Right lobe of liver (tissue), 6 donors: Measurements from ENCODE around the gene RAET1L. TPM values are rescaled to one million over a fixed set of nuclear protein-coding genes. Genes with fewer than 3 reads are reported as not detected.

ENCODE experiments used
- ATAC-seq, 4 donors: fragments of 200-7000 bp; cut with Tn5 transposase; one replicate each; pipeline ENCODE4 v1.9.1; 2020; ENCODE audit warnings: mild to moderate bottlenecking in 4 of 4, moderate library complexity in 4 of 4
- DNase-seq, 3 donors: peaks; one replicate each; pipeline ENCODE4 v3.0.0-alpha.2; 2020
- H3K27ac ChIP-seq, 3 donors: fragments of 200-600 bp; one replicate each; pipeline ENCODE4 v1.8.0; 2022
- H3K27me3 ChIP-seq, 2 donors: fragments of 200-600 bp; one replicate each; pipeline ENCODE4 v1.8.0; 2022
- H3K36me3 ChIP-seq, 4 donors: fragments of 200-600 bp; sonication (generic) in 1 of 4; one replicate each; pipeline versions ENCODE4 v1.5.1 to v1.8.0; 2017 to 2022; ENCODE audit warnings: control low read depth in 1 of 4
- H3K4me1 ChIP-seq, 4 donors: fragments of 200-600 bp; sonication (generic) in 1 of 4; one replicate each; pipeline versions ENCODE4 v1.5.1 to v1.8.0; 2017 to 2022; ENCODE audit warnings: control low read depth in 1 of 4
- H3K4me3 ChIP-seq, 3 donors: fragments of 200-600 bp; one replicate each; pipeline ENCODE4 v1.8.0; 2022
- H3K9me3 ChIP-seq, 4 donors: fragments of 200-600 bp; sonication (generic) in 1 of 4; one replicate each; pipeline versions ENCODE4 v1.5.1 to v1.8.0; 2017 to 2022; ENCODE audit warnings: control low read depth in 1 of 4
- POLR2A ChIP-seq: fragments of 450-650 bp; IDR thresholded peaks from one replicate; pipeline ENCODE4 v1.6.1; 2017; ENCODE audit warnings: antibody characterized with exemption, mild to moderate bottlenecking
- WGBS: methylation state at CpG from one replicate; pipeline ENCODE4 v1.1.6; 2018; ENCODE audit warnings: low coverage, low lambda C conversion rate; ENCODE audit not compliant: insufficient coverage; ENCODE audit errors: missing lambda C conversion rate; 5-methylcytosine and 5-hydroxymethylcytosine counted together
- intact Hi-C, 2 donors: fragments of 100-400 bp; cut with DNase I; formaldehyde crosslinking; loops; one replicate each; pipeline versions ENCODE4 v1.11.2 to v1.14.1; 2022
- total RNA-seq, 6 experiments: library from RNA; depleted of rRNA in 2 of 6; stranded (reverse); fragments of >200 nt in 2 of 6; fragmentation: NEBNext Ultra II Directional in 3 of 6; extraction: Animal tissue kit (Norgen Biotek cat#: 25700) in 3 of 6; gene quantifications; one replicate each; pipeline versions ENCODE4 v1.1.0 to v1.2.4, GENCODE V29; 2016 to 2023
- TF ChIP-seq, protein P1 (sequence below), 4 donors: fragments of 200-600 bp in 3 of 4; fragments of 450-650 bp in 1 of 4; IDR thresholded peaks; one replicate each; pipeline versions ENCODE4 v1.5.1 to v1.8.0; 2016 to 2022; ENCODE audit warnings: antibody characterized with exemption in 4 of 4, mild to moderate bottlenecking in 2 of 4
- donor health status: DM: no; HTN: yes; CAD: no.
- donor health status: DM: no; HTN: no; CAD: no.
- donor health status: DM: no; HTN: no; CAD: no.
- donor health status: DM: no; HTN: yes; CAD: no.
- donor health status: DM: no; HTN: yes; CAD: no.

Gene RAET1L
- total RNA-seq, 6 experiments from 2014 or later, result not detected

DNA sequence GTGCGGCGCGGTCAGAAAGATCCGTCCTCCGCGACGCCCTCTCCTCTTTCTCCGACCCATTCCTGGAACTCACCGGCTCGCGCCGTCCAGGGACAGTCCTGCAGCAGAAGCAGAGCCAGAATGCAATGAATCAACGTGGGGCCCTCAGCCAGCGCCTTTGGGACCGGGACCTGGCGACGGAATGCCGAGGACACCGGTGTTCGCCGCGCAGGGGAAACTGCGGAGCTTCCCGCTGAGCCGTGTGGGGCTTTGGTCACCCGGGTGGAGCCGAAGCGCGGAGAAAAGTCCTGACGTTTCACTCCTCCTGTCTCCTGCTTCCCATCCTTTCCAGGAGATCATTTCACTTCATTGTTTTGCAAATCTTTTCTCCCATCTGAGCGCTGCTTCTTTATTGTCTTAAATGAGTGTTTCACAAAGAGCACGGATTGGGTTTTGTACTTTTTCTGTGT is 35.1 kb downstream of the RAET1L start:
- WGBS, result 4% methylated on average over 14 of the region's 32 CpGs
- peak in 1 of 4 donors; percentile 28 for ATAC-seq
- peaks cover 5 to 55% of the 10 kb centered on the region in 2 donors for H3K27me3 ChIP-seq

DNA sequence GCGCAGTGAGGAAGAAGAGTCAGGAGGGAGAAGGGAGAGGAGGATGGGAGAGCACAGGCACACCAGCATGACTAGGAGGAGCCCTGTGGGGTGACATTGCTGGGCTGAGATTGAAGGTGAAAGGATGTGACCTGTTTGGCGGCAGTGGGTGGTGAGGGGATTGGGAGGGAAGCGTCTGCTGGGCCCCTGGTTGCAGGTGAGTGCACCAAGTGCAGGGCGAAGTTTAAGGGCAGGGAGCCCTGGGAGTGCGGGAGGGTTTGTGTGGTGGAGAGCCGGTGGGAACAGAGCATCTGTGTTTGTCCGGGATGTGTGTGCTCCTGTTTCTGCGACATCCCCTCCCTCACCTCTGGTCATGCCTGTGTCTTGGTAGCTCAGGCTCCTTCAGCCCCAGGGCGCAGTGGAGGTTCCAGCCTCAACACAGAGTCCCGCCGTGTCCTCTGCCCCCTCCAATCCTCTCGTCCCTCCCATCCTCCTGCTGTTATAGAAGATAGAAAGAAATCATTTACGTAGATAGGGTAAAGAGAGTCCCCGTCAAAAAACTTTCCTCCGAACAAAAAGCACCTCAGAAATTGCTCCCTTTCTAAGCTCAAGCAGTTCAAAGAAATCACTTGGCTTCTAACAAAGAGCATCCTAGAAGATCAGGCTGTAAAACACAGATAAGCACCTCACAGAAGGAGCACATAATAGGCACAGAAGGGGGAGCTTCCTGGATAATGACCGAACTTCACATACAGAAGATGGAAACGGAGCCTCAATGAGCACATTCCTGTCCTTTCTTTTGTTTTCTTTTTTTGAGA is 36.6 kb downstream of the RAET1L start:
- Histone ChIP-seq H3K4me3 (no peak overlapping the region), H3K27ac (no peak overlapping the region), H3K36me3 (no peaks in the 10 kb centered on the region), H3K9me3 (no peaks in the 10 kb centered on the region), H3K4me1 (peaks cover 0 to 11% (median 1%) of the 10 kb centered on the region in 4 donors), H3K27me3 (peaks cover 9 to 53% of the 10 kb centered on the region in 2 donors)
- DNase-seq (no peak), ATAC-seq (peak in 1 of 4 donors; percentile 12)
- intact Hi-C loops, result no loop called here
- 2% methylated on average over 13 of the region's 17 CpGs for WGBS
- TF ChIP-seq, protein P1, sequence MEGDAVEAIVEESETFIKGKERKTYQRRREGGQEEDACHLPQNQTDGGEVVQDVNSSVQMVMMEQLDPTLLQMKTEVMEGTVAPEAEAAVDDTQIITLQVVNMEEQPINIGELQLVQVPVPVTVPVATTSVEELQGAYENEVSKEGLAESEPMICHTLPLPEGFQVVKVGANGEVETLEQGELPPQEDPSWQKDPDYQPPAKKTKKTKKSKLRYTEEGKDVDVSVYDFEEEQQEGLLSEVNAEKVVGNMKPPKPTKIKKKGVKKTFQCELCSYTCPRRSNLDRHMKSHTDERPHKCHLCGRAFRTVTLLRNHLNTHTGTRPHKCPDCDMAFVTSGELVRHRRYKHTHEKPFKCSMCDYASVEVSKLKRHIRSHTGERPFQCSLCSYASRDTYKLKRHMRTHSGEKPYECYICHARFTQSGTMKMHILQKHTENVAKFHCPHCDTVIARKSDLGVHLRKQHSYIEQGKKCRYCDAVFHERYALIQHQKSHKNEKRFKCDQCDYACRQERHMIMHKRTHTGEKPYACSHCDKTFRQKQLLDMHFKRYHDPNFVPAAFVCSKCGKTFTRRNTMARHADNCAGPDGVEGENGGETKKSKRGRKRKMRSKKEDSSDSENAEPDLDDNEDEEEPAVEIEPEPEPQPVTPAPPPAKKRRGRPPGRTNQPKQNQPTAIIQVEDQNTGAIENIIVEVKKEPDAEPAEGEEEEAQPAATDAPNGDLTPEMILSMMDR (IDR thresholded peaks at IDR 0.05), result no peak
- TF ChIP-seq POLR2A, result no peak

More for the DNA sequence above, 35.1 kb downstream of the RAET1L start:
- no peak for TF ChIP-seq POLR2A
- TF ChIP-seq, protein P1 (IDR thresholded peaks at IDR 0.05), result no peak
- H3K4me3 ChIP-seq, result no peak overlapping the region
- intact Hi-C loops, result no loop called here
- no peaks in the 10 kb centered on the region for H3K36me3 ChIP-seq
- no peak overlapping the region for H3K27ac ChIP-seq
- H3K4me1 ChIP-seq, result peaks cover 0 to 11% (median 1%) of the 10 kb centered on the region in 4 donors
- H3K9me3 ChIP-seq, result no peaks in the 10 kb centered on the region
- DNase-seq, result no peak

DNA sequence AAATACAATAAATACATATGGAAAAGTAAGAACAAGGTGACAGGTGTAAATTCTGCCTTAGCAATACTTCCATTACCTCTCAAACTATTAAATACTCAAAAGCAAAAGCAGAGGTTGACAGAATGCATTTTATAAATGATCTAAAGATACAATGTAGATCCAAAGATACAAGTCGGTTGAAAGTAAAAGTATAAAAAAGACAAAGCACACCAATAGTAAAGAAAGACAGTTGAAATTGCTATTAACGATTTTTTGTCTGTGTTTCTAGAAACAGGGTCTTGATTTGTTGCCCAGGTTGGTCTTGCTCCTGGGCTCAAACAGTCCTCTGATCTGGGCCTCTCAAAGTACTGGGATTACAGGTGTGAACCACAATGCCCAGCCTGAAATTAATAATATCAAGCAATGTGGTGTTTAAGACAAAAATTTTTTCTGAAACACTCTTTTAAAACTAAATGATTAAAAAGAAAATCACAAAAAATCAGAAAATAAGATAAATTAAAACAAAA is 37.7 kb downstream of the RAET1L start:
- WGBS, result 40% methylated on average over 2 of the region's 2 CpGs
- Histone ChIP-seq H3K4me1 (peaks cover 0 to 11% (median 1%) of the 10 kb centered on the region in 4 donors), H3K9me3 (no peaks in the 10 kb centered on the region), H3K27ac (no peak overlapping the region), H3K4me3 (no peak overlapping the region), H3K27me3 (peaks cover 8 to 60% of the 10 kb centered on the region in 2 donors), H3K36me3 (no peaks in the 10 kb centered on the region)
- no peak for TF ChIP-seq POLR2A
- TF ChIP-seq, protein P1 (IDR thresholded peaks at IDR 0.05), result no peak
- intact Hi-C loops, result no loop called here
- no peak for ATAC-seq
- no peak for DNase-seq

DNA sequence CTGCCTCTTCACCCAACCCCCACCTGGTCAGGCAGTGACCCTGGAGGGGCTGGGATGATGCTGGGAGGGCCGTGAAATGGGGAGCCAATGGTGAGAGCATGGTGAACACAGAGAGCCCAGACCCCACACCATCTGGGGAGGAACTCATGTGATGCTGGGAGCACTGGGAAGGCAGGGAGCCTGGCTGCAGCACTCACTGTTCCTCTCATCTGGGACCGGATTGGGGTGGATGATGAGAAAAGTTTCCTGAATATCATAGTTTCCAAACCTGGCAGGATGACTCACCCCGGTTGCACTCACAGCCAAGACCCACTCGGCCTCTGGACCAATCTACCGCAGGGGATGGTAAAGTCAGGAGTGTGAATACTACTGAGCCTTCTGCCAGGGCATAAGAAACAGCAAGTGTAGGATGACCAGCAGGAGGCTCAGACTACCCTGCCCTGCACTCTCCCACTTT is 39.8 kb downstream of the RAET1L start:
- no peaks in the 10 kb centered on the region for H3K36me3 ChIP-seq
- intact Hi-C loops, result no loop called here
- H3K4me3 ChIP-seq, result no peak overlapping the region
- DNase-seq (no peak), ATAC-seq (peak in 1 of 4 donors; percentile 18)
- TF ChIP-seq POLR2A, result no peak
- TF ChIP-seq, protein P1 (IDR thresholded peaks at IDR 0.05), result no peak
- WGBS, result 0% methylated on average over 1 of the region's 5 CpGs
- no peak overlapping the region for H3K27ac ChIP-seq
- peaks cover 0 to 5% (median 0%) of the 10 kb centered on the region in 4 donors for H3K4me1 ChIP-seq
- peaks cover 4 to 55% of the 10 kb centered on the region in 2 donors for H3K27me3 ChIP-seq
- H3K9me3 ChIP-seq, result no peaks in the 10 kb centered on the region
